ENCODE data around the gene FBXO4.
A peak's percentile ranks its signal among the peaks of the same experiment; 100 is the strongest.

Gene FBXO4

GRCh38 chr5:41891066-41891707 lies 33.9 kb upstream of the FBXO4 start:
- no peaks in the 10 kb centered on the region for H4K20me1 ChIP-seq (ENCODE audit: insufficient read depth, low read length)
- no peak overlapping the region for H3K9ac ChIP-seq (ENCODE audit: low read depth, low read length)
- no peaks in the 10 kb centered on the region for H3K9me3 ChIP-seq (ENCODE audit: insufficient read depth, low read length, severe bottlenecking)
- TF ChIP-seq EZH2 (IDR thresholded peaks at IDR 0.05; ENCODE audit: borderline replicate concordance, low read depth, low read length, severe bottlenecking) (no peak), CTCF (IDR thresholded peaks at IDR 0.05; ENCODE audit: borderline replicate concordance, extremely low read depth, low read length, poor library complexity, severe bottlenecking) (no peak)
- peaks cover 7% of the 10 kb centered on the region; the same call in 1 of the 2 replicates for H3K4me1 ChIP-seq (ENCODE audit: insufficient read depth, low read length)
- peaks cover 11% of the 10 kb centered on the region for H3K27me3 ChIP-seq (ENCODE audit: insufficient read depth, low read length, poor library complexity)
- ATAC-seq (ENCODE audit: insufficient read depth, low read depth), result no peak
- H3K4me2 ChIP-seq (ENCODE audit: insufficient read depth, low read length), result no peak overlapping the region
- no peak for DNase-seq
- no peaks in the 10 kb centered on the region for H3K36me3 ChIP-seq (ENCODE audit: insufficient read depth, low read length)
- H3K79me2 ChIP-seq (ENCODE audit: insufficient read depth, low read length), result no peaks in the 10 kb centered on the region
- no peak overlapping the region for H3K27ac ChIP-seq (ENCODE audit: low read length)
- no peak overlapping the region for H3K4me3 ChIP-seq (ENCODE audit: low read depth in 1 of 2, low read length in 2 of 2)
- no peak overlapping the region for H2AFZ ChIP-seq (ENCODE audit: low read depth, low read length)

GRCh38 chr5:41892031-41892430 lies 33.0 kb upstream of the FBXO4 start:
- no peaks in the 10 kb centered on the region for H3K79me2 ChIP-seq (ENCODE audit: insufficient read depth, low read length)
- ATAC-seq (ENCODE audit: insufficient read depth, low read depth), result no peak
- no peaks in the 10 kb centered on the region for H3K9me3 ChIP-seq (ENCODE audit: insufficient read depth, low read length, severe bottlenecking)
- no peak overlapping the region for H3K4me2 ChIP-seq (ENCODE audit: insufficient read depth, low read length)
- no peak overlapping the region for H2AFZ ChIP-seq (ENCODE audit: low read depth, low read length)
- TF ChIP-seq EZH2 (IDR thresholded peaks at IDR 0.05; ENCODE audit: borderline replicate concordance, low read depth, low read length, severe bottlenecking) (no peak), CTCF (IDR thresholded peaks at IDR 0.05; ENCODE audit: borderline replicate concordance, extremely low read depth, low read length, poor library complexity, severe bottlenecking) (no peak)
- no peak for DNase-seq
- H3K4me1 ChIP-seq (ENCODE audit: insufficient read depth, low read length), result peaks cover 7% of the 10 kb centered on the region; the same call in 1 of the 2 replicates
- no peaks in the 10 kb centered on the region for H3K36me3 ChIP-seq (ENCODE audit: insufficient read depth, low read length)
- H3K27me3 ChIP-seq (ENCODE audit: insufficient read depth, low read length, poor library complexity), result peaks cover 19% of the 10 kb centered on the region
- H3K4me3 ChIP-seq (ENCODE audit: low read depth in 1 of 2, low read length in 2 of 2), result no peak overlapping the region
- H3K27ac ChIP-seq (ENCODE audit: low read length), result no peak overlapping the region
- H3K9ac ChIP-seq (ENCODE audit: low read depth, low read length), result no peak overlapping the region
- H4K20me1 ChIP-seq (ENCODE audit: insufficient read depth, low read length), result no peaks in the 10 kb centered on the region

GRCh38 chr5:41893074-41893851 lies 31.8 kb upstream of the FBXO4 start:
- Histone ChIP-seq H2AFZ (ENCODE audit: low read depth, low read length) (0 out of 2 replicates have a peak overlapping the region, but pooled peaks have one; percentile 2), H3K4me2 (ENCODE audit: insufficient read depth, low read length) (peak overlapping the region; percentile 38; the same call in 1 of the 2 replicates), H3K4me3 (ENCODE audit: low read depth in 1 of 2, low read length in 2 of 2) (0 out of 4 replicates have a peak overlapping the region, but pooled peaks of 1 of the 2 experiments have one; percentile 18), H3K27me3 (ENCODE audit: insufficient read depth, low read length, poor library complexity) (peaks cover 26% of the 10 kb centered on the region), H3K9me3 (ENCODE audit: insufficient read depth, low read length, severe bottlenecking) (no peaks in the 10 kb centered on the region), H3K79me2 (ENCODE audit: insufficient read depth, low read length) (no peaks in the 10 kb centered on the region), H3K9ac (ENCODE audit: low read depth, low read length) (no peak overlapping the region), H3K36me3 (ENCODE audit: insufficient read depth, low read length) (no peaks in the 10 kb centered on the region), H3K4me1 (ENCODE audit: insufficient read depth, low read length) (peaks cover 7% of the 10 kb centered on the region; the same call in 1 of the 2 replicates), H4K20me1 (ENCODE audit: insufficient read depth, low read length) (no peaks in the 10 kb centered on the region), H3K27ac (ENCODE audit: low read length) (no peak overlapping the region)
- DNase-seq (no peak), ATAC-seq (ENCODE audit: insufficient read depth, low read depth) (no peak)
- TF ChIP-seq EZH2 (IDR thresholded peaks at IDR 0.05; ENCODE audit: borderline replicate concordance, low read depth, low read length, severe bottlenecking) (no peak), CTCF (IDR thresholded peaks at IDR 0.05; ENCODE audit: borderline replicate concordance, extremely low read depth, low read length, poor library complexity, severe bottlenecking) (no peak)
